NCI-H524 treated with DMSO at 0.1 percent for 48 hours (cell line): ENCODE results near the gene SPIRE1.
"Not testable (repeated sequence)": the region's sequence is repeated elsewhere in the genome, so short reads cannot be mapped to it uniquely, and the experiment has no call there.

Source experiments
- DNase-seq: peaks from one replicate; lab custom pipeline; 2025; lab: John Stamatoyannopoulos, UW

Gene SPIRE1

DNA sequence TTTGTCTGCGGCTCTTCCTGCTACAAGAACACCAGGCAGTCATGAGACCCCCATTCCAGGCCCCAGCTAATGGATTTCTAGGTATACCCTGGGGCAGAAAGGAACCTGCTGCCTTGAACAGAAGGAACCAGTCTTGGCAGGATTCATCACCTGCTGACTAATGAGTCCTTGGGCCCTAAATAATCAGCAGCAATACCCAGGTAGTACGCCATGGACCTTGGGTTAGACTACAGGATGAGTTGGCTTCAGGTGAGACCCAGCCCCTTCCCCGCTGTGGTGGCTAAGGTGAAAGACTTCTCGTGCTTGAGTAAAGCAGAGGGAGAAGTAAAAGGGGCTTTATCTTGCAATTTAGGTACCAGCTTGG is 105.0 kb downstream of the SPIRE1 start:
- DNase-seq: no peak

DNA sequence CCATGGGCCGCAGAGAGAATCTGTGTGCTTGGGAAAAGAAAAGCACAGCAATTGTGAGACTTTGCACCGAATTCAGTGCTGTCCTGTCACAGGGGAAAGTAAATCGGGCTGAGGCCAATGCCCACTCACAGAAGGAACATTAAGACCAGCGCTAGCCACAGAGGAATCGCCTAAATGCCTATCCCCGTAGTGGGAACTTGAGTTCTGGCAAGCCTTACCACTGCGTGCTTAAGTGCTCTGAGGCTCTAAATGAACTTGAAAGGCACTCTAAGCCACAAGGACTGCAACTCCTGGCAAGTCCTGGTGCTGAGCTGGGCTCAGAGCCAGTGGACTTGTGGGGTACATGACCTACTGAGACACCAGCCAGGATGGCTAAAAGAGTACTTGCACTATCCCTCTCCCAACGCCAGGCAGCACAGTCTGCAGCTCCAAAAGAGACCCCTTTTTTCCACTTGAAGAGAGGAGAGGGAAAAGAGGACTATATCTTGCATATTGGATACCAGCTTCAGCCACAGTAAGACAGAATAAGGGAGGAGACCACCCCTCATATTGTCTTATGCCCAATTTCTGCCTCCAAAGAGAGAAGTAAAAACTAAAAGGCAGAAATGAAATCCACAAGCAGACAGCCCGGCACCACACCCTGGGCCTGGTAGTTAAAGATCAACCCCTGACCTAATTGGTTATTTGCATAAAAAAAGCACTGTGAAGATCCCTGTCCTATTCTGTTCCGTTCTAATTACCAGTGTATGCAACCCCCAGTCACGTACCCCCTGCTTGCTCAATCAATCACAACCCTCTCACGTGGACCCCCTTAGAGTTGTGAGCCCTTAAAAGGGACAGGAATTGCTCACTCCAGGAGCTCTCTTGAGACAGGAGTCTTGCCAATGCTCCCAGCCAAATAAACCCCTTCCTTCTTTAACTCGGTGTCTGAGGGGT is 105.7 kb downstream of the SPIRE1 start:
- DNase-seq: not testable (repeated sequence)

DNA sequence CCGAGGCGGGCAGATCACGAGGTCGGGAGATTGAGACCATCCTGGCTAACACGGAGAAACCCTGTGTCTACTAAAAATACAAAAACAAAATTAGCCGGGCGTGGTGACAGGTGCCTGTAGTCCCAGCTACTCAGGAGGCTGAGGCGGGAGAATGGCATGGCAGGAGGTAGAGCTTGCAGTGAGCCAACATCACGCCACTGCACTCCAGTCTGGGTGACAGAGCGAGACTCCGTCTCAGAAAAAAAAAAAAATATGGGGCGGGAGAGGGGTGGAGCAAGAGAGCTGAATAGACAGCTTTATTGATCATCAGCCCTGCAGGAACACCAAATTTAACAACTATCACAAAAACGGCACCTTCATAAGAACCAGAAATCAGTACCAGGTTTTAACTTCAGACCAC is 106.4 kb downstream of the SPIRE1 start:
- DNase-seq: not testable (repeated sequence)

DNA sequence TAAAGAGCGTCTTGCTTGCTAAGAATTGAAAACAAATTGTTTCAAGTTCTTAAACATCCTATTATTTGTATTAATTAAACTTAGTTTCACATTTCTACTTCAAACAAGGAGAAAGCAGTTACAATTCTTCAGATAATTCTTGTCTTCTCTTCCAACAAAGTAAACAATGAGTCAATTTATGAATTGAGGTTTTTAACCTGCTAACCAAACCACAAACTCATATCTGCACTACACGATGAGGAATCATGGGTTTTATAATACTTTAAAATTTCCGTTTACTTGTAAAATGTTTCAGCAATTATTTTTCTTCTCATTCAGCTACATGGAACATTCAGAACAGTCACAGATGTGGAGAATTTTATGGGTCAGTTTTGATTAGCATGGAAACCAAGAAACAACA is 114.2 kb downstream of the SPIRE1 start:
- DNase-seq: no peak

DNA sequence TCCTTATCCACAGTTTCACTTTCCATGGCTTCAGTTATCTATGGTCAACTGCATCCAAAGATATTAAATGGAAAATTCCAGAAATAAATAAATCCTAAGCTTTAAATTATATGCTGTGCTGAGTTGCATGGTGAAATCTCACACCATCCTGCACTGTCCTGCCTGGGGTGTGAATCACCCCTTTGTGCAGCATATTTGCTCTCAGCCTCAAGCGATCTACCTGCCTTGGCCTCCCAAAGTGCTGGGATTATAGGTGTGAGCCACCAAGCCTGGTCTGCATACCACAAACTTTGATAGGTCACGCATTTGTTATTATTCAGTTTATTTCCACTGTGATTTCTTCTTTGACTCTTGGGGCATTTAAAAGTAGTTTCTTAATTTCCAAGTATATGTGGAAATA is 117.2 kb downstream of the SPIRE1 start:
- no peak for DNase-seq

DNA sequence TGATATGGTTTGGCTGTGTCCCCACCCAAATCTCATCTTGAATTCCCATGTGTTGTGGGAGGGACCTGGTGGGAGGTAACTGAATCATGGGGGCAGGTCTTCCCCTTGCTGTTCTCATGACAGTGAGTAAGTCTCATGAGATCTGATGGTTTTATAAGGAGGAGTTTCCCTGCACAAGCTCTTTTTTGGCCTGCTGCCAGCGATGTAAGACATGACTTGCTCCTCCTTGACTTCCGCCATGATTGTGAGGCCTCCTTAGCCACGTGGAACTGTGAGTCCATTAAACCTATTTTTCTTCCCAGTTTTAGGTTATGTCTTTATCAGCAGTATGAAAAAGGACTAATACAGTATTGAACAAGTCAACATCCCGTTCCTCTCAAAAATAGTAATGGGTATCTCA is 118.7 kb downstream of the SPIRE1 start:
- DNase-seq: not testable (repeated sequence)

DNA sequence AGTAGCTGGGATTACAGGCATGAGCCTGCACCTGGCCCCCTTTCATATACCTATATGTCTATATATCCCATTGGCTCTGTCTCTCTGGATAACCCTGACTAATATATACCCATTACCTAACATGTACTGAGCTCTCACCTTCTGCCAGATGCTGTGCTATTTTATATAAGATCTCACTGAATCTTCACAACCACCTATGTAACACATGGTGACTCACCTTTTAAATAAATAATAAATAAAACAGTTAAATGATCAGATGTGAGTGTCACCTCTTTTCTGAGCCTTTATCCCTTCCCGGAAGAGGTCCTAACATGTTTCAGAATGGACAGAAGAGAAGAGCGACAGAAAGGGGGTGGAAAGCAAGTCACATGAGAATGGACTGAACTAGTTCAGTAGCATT is 123.1 kb downstream of the SPIRE1 start:
- DNase-seq: no peak

DNA sequence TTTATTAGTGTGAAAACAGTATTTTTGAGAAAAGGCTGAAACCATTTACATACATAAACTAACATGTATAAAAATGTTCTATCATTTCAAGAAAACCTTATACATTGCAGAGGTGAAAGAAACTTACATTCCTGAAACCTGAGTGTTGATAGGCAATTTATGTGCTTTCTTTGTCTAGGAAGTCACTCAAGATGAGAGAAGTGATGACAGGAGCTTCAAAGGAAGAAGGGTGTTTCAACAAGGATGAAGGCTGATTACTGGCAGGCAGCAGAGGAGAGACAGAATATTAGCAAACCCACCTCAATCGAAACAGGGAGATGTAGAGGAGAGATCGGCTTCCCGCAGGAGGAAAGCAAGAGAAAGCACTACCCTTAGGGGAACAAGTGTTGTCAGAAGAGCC is 125.2 kb downstream of the SPIRE1 start:
- no peak for DNase-seq

DNA sequence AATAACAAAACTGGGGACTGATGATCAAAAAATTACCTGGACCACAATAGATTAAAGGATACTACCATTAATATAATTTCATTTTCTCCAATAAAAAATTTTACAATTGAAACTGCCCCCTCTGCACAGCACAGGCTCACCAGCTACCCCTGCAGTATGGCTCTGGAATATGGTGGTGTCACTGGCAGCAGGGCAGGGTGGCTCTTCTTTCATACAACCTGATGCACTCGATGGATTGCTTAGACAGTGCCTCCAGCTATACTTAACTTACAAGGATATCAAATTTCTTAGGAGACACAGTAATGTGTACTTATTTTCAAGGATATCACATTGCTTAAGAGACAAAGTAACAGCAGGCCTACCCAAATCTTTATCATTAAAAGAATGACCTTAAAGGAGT is 126.2 kb downstream of the SPIRE1 start:
- peak; percentile 73 for DNase-seq

DNA sequence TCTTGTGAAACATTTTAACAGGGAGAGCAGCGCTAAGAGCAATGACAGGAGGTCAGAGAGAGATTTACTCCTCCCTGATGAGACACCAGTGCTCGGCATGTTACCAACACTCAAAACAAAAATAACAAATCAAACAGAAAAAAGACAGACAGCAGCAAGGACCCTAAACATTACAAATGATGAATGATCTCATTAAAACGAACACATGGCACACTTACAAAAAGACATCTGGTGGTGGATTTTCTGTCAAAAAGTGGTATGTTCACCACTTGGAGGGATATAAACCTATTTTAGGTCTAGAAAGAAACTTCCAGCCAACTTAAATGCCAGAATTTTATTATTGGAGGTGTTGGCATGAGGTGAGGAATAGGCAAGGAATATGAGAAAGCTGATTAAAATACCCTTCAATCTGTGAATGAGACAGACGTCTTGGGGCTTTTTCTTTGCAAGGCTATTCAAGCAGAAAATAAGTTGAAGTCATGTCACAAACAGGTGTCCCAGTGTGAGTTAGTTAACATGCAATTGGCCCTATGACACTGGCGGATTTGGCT is 137.4 kb downstream of the SPIRE1 start:
- DNase-seq: peak; percentile 83

DNA sequence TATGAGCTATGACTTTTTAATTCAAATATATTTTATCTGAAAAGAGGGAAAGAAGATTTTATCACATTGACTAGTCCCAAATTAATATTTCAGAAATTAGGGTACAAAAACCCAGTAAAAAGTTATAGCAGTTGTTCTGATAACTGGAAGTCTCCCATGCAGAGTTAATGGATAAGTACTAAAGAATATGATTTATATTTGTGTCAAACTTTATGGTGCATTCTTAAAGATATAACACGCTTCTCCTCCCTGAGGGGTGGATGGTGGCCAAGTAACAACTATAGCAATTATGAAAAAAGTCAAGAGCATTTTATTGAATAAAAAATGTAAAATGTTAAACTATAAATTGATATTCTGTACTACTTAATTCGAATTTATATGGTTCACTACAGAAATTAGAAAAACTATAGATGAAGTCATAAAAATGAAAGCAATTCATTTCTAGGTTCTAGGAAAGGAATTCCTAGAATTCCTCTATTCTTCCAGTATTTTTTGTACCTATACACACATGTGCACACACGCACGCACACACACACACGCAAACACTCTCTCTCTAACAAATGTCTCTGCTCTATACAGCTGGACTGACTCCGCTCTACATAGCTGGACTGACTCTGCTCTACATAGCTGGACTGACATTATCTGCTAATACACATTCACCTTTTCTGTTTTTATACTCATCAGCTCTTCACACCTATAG is 138.9 kb downstream of the SPIRE1 start:
- no peak for DNase-seq

DNA sequence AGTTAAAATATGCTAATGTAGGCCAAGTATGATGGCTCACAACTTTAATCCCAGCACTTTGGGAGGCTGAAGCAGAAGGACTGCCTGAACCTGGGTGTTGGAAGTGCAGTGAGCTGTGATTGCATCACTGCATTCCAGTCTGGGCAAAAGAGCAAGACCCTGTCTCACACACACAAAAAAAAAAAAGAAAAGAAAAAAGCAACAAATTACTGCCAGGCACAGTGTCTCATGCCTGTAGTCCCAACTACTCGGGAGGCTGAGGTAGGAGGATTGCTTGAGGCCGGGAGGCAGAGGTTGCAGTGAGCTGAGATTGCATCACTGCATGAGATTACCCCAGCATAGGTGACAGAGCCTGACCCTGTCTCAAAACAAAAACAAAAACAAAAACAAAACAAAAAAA is 139.6 kb downstream of the SPIRE1 start:
- DNase-seq: no peak

DNA sequence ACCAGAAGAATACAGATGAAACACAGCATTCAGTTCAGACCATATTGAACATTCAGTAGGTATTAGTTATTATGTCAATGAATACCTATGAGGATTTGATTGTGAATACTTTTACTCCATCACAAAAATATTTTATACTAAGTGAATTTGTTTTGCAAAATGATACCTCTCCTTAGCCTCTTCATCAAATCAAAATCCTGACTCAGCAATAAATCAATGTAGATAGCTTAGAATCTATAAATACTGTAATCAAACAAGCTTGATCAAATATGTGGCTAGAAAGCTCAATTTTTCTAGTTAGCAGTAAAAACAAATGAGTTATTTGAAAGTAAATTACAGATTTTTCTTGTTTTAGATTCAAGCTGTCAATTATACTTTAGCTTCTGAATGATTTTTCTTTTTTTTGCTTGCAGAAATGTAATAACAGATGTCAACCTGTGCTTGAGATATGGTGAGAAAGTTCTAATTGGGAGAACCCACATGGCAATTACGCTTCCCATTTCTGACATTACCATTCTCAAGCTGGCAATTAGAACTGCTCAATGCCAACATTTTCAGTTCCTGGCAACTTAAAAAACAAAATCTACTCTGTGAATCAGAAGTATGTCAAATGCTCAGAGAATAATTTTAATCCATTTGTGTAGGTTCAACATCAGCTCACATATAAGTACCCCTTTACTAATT is 140.6 kb downstream of the SPIRE1 start:
- DNase-seq: no peak

DNA sequence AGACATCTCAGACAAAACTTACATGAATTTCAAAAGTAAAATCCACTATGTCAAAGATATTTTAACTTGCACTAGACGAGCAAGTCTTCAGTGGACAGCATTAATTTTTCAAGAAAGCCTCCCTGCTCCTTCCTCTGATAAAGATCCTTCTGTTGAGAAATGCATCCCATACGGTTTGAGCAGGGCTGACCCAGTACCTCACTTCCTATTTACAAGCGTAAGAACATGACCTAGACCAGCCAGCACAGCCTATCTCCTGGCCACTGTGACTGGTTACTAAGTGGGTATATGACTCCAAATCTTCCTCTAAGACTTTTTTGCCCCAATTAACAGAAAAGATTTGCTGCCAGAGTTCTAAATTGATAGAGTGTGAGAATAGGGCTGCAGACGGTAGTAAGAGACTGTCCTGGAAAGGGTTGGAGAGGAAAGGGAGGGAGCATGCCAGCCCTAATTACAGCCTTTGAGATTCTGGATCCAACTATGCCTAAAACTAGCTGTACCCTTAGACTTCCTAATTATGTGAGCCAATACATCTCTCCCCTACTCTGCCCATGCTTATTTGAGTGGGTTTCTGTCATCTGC is 141.8 kb downstream of the SPIRE1 start:
- no peak for DNase-seq

DNA sequence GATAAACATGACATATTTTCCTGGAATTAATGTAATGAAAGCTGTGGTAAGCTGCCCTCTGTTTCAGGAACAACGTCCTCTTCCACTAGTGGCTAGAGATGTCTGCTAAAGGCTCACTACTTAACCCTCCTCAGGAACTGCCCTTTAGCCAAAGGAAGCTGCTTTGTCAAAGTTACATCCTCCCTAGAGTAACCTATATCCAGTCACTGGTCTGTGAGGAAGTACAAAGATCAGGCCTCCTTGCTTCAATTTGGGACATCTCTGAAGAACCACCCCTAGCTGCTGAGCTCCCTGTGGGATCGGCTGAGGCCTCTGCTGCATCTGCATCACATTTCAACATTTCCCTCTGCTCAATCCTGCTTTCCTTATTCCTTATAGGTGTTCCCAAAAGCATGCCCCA is 142.4 kb downstream of the SPIRE1 start:
- DNase-seq: no peak

DNA sequence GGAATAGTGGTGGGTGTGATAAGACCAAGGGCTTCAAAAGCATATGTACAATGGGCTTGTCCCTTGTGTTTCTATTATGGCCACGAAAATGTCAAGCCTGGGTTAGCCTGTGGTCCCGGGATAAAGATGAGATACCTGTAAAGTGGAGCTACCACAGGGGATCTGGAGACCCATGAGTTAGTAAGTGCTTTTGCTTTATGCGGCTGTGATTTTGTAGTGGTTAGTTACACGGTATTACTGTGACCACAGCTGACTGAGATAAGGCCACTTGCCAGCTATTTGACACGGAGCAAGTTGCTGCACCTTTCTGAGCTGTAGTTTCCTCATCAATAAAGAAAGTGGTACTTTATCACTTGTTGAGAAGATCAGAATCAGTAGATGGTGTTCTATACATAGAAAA is 150.9 kb downstream of the SPIRE1 start:
- DNase-seq: no peak

DNA sequence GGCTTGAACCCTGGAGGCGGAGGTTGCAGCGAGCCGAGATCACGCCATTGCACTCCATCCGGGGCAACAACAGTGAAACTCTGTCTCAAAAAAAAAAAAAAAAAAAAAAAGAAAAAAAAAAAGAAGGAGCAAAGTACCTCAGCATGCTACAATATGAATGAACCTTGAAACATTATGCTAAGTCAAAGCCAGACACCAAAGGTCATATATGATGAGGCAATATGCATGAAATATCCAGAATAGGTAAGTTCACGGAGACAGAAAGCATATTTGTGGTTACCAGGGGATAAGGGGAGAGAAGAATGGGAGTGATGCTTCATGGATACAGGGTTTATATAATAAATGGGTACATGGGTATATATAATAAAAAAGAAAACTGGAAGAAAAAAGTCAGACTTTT is 156.9 kb downstream of the SPIRE1 start:
- DNase-seq: no peak

DNA sequence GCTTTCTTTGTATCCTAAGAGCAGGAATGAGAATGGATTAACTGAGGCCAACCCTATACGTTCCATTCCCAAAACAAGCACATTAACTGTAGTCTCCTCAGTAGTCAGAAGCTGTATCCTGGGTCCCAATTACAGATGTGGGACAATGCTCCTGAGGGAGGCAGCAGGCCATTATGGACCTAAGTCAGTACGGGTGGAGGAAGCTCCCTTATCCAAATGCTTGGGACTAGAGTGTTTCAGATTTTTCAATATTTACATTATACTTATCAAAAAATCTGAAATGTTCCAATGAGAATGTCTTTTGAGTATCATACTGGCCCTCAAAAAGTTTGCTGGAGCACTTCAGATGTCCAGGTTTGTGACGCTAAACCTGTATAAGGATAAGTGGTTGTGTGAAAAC is 160.1 kb downstream of the SPIRE1 start:
- no peak for DNase-seq

DNA sequence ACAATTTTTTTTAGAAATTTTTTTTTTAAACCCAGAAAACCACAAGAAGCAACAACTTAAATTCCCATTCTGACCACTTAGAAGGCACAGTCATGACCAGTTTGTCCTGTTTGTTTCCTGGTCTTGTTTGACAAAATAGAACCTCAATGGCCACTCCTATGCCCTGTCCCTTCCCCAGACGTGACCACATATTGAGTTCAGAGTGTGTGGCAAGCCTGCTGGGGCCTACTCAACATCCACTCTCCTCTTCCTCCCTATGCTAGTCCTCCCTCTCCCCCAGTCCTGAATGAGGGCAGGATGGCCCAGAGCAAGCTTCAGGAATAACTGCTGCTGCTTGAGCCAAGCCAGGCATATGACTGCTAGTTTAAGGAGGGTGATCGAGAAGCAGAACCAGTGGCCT is 160.6 kb downstream of the SPIRE1 start:
- DNase-seq: no peak

DNA sequence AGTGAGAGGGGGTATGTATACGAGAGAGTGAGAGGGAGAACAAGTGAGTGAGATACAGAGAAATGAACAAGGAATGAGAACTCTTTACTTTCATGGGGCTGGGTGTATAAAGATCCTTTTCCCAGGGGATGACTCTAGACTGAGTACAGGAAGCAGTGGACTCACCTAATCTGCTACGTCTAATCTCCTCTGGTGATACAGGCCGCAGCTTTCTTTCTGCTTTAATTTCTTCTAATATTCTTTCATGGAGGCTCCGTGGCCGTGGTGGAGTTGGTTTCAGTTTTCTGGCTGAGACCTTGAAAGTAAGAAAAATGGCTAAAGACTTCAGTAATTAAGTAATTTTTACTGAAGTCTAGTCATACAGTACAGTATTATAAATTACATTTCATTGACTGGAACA is 165.0 kb downstream of the SPIRE1 start:
- no peak for DNase-seq

DNA sequence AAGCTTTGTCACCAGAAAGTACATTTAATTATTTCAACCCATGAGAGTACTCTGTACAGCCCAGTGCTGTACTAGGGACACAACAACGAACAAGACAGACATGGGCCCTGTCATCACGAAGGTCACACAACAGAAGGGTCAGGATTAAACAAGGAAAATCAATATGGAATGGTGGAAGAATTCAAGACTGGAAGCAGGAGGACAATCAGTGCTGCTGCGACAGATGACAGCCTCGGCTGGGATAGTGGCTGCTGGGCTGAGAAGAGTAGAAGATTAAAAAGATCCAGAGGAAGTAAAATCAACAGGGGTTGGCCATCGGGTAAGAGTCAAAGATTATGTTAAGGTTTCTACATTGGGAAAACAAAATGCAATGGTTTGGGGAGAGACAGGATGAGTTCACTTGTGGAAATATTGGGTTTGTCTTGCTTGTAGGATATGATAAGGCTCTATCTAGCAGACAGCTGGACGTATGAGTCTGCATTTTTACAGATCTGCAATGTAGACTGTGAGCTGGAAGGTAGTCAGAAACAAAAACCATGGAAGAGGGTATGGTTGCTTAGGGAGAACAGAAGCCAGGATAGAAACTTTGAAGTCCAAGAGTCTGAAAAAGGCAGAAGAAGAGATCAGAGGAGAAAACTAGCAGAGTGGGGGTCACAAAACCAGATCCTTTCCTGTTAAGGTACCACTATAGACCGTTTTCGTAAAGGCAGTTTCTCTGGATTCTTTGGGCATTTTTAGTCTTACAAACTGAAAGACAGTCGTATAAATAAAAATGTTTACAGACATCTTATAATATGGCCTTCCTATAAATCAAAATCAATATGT is 166.1 kb downstream of the SPIRE1 start:
- no peak for DNase-seq
